Fibroblast of villous mesenchyme (primary cell): ENCODE measurements around the gene ST8SIA1. TPM values are rescaled to one million over a fixed set of nuclear protein-coding genes. Genes with fewer than 3 reads are reported as not detected.

Experiments used
- DNase-seq: peaks from one replicate; pipeline ENCODE4 v3.0.0-alpha.2; 2010; ENCODE audit warnings: low read depth
- H3K4me3 ChIP-seq: 2 replicates; pipeline ENCODE4 v1.5.1; 2011; ENCODE audit warnings: low read depth, mild to moderate bottlenecking, low read length
- total RNA-seq: library from RNA; depleted of rRNA; stranded (reverse); fragments of >200 nt; gene quantifications from 2 replicates; pipeline ENCODE4 v1.2.3, GENCODE V29; 2012
- TF ChIP-seq, protein P1 (sequence below): IDR thresholded peaks from 2 replicates; pipeline ENCODE4 v1.5.1; 2012; ENCODE audit warnings: low read depth, mild to moderate bottlenecking, low read length; ENCODE audit not compliant: insufficient read depth

The ST8SIA1 gene
- total RNA-seq, 1 donor, result 0.43 TPM

DNA sequence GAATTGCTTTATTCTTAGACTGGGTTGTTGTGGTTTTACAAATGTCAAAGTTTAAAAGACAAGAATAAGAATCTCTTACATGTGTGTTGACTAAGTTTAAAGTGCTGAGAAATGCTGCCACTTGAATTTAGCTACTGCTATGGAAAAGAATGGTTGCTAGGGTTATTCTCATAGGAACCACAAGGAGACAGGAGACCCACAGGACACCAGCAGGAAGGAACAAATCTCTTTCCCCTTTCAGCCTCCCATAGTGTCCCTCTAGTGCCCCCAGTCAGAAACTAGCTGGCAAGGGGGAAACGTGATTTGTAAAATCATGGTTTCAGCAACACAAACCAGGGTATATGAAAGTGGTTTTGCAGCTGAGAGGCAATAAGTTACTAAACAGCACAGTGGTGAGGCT lies 102.7 kb downstream of the ST8SIA1 start:
- peak; percentile 7 for DNase-seq
- H3K4me3 ChIP-seq, result no peak overlapping the region
- TF ChIP-seq, protein P1, sequence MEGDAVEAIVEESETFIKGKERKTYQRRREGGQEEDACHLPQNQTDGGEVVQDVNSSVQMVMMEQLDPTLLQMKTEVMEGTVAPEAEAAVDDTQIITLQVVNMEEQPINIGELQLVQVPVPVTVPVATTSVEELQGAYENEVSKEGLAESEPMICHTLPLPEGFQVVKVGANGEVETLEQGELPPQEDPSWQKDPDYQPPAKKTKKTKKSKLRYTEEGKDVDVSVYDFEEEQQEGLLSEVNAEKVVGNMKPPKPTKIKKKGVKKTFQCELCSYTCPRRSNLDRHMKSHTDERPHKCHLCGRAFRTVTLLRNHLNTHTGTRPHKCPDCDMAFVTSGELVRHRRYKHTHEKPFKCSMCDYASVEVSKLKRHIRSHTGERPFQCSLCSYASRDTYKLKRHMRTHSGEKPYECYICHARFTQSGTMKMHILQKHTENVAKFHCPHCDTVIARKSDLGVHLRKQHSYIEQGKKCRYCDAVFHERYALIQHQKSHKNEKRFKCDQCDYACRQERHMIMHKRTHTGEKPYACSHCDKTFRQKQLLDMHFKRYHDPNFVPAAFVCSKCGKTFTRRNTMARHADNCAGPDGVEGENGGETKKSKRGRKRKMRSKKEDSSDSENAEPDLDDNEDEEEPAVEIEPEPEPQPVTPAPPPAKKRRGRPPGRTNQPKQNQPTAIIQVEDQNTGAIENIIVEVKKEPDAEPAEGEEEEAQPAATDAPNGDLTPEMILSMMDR, result peak; percentile 29

DNA sequence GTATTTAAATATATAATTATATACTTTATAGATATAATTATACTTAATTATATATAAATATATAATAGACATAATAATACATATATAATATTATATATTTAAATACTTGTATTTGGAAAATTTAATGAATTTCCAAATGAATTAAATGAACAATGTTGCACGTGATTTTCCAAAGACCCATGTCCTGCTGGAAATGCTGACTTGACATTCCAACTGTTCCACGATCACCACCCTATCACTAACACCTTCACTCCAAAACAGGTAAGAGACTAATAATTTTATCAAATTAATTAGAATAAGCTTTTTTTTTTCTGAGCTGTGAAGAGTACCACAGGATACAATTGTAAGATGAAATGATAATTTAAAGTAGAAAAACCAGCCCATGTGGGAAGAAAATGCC lies 103.4 kb downstream of the ST8SIA1 start:
- no peak for DNase-seq
- TF ChIP-seq, protein P1, result no peak
- no peak overlapping the region for H3K4me3 ChIP-seq

DNA sequence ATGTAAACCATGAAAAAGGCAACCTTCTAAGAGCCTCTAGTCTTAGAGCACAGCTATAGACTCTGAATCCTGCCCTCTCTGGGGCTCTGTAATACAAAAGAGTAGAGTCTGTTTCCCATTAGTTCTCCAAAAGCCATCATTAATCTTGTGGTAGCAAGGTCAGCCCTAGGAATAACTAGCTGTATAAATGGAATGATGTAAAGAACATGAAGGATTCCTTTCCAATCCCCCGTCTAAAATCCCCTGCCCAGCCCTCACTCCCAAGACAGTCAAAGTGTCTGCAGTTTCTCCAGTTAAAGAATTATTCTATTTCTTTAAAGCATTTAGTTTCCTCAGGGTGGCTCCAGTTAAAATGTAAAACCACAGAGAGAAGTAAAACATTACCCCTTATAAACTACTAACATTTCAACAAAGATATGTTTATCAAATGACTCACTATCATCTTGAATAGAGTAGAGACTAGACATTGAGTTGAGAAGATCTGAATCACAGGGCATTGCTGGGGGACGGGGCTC lies 104.2 kb downstream of the ST8SIA1 start:
- peak; percentile 28 for DNase-seq
- no peak overlapping the region for H3K4me3 ChIP-seq
- TF ChIP-seq, protein P1, result no peak

DNA sequence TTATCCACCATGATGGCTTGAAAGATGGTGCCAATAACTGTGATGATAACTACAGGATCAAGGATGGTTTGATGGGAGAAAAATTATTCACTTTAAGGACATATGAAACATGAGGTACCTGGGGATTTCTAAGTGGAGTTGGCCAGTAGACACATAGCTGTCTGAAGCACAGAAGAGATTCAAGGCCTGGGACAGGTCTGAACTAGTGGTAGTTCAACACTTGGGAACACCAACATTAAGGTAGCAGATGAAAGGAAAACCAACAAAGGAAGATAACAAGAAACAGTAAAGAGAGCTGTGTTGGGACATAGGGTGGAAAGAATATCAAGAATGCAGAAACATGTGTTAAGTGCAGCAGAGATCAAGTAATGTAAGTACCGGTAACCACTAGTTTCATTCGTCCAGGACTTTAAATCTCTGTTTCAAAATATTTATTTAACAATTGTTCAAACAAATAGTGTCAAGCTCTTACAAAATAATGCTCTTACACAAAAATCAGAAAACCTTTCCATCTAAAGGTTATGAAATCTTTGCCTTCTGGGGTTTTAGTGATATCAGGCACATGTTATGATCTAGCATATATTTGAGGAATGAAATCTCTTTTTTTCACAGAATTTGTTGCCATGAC lies 104.7 kb downstream of the ST8SIA1 start:
- DNase-seq, result no peak
- H3K4me3 ChIP-seq, result no peak overlapping the region
- TF ChIP-seq, protein P1, result no peak

DNA sequence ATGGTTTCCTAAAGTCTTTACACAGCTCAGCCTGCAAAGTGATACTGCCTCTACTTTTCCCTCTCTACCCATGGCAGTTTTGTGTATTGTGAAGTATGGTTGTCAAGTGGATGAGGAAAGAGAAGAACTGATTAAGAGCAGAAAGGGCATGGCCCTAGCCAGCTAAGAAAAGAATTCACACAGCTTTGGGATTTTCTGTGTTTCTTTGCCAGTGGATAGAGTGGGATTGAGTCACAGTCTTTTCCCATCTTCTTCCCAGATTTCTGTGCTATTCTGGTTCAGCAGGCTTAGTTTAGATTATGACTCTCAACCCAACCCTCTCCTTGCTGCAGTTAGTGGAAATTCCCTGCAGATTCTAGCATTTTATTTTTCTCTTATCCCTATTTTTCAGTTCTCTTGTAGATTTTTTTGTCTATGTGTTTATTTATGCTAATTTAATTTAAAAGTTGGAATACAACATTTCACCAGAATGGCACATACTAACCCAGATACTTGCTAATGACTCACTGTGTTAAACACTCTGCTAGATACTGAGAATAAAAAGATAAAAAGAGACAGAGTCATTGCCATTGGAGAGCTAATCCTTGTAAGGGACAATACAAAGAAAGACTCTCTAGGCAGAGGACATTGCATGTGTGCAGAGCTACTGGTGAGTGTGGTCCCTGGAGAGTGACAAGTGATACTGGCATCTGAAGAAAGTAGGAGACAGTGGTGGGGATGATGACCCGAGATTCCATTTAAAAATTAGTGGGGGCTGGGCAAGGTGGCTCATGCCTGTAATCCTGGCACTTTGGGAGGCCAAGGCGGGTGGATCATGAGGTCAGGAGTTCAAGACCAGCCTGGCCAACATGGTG lies 106.3 kb downstream of the ST8SIA1 start:
- no peak for DNase-seq
- no peak overlapping the region for H3K4me3 ChIP-seq
- TF ChIP-seq, protein P1, result no peak

DNA sequence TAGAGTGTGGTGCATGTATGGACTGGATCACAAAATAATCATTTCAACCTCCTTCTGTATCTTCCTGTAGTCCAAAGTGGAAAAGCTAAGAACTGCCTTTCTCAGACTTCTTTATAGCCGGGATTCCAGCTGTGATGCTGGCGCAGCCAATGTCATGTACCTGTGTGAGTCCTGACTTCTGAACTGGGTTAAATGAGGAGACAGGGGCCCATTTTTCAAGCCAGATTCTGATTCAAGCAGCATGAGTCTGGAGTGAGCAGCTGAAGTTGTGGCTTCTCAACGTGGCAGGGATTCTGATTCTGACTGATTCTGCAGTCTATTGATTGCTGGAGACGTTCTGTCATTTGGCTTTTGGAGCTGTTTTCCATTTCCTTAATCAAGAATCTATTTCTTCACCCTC lies 111.2 kb downstream of the ST8SIA1 start:
- TF ChIP-seq, protein P1, result no peak
- H3K4me3 ChIP-seq, result no peak overlapping the region
- no peak for DNase-seq
